ENCODE data around the gene TMC6. TPM values are rescaled to one million over a fixed set of nuclear protein-coding genes. Genes with fewer than 3 reads are reported as not detected.

The TMC6 gene
- total RNA-seq, 4 donors from 2014 or later: 0.27 to 4.9 (median 2.6) TPM

- Histone ChIP-seq H3K27me3 (peaks cover 20 to 47% (median 40%) of the 10 kb centered on the region in 3 donors), H3K9me3 (no peaks in the 10 kb centered on the region), H3K4me1 (peaks cover 5 to 28% of the 10 kb centered on the region in 2 donors), H3K4me3 (peak overlapping the region in 1 of 4 donors; percentile 22), H3K27ac (no peak overlapping the region), H3K36me3 (no peaks in the 10 kb centered on the region)
- DNase-seq (no peak), ATAC-seq (no peak)
- intact Hi-C loops (cut with DNase I; ENCODE audit: low total_unique reads): no loop called here
- no peak for TF ChIP-seq POLR2A (IDR thresholded peaks at IDR 0.05)
- in situ Hi-C loops (cut with MboI; ENCODE audit: low sequenced_read_pairs in 4 of 4): no loop called here
Observed at GRCh38 chr17:78131172-78132083, 2.9 kb upstream of the TMC6 start.

DNA sequence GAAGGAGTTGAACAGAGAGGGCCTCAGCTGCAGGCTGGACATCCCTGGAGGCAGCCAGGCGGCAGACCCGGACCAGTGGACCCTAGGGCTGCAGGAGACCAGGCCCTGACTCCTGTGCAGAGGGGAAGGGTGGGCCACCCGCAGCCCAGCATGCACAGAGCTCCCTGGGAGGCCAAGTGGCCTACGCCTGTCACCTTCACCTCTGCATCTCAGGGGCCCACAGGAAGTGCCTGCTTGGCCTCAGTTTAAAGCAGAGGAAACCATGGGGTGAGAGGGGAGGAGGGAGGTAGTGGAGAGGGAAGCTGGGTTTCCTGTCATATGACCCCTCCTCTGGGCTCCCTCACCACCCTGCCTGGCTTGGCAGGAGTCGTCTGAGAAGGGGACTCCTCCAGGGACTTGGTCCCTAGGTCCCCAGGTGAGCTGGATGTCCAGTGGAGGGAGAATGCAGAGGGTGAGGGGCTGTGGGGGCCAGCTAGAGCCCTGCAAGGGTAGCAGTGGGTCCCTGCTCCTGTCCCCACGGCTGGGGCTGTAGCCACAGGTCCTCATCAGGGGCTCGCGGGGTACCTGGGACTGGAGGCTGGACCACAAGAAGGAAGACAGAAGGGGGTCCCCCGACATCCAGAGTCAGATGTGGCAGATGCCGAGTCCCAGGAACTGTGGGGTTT, 2.0 kb upstream of the TMC6 start, which contains the start of gene TMC8:
TSS of gene TMC8 (plus strand) at position 335 of the 665 bp plus-strand sequence. CDS start 818 bp downstream, outside the sequence.
- Histone ChIP-seq H3K36me3 (no peaks in the 10 kb centered on the region), H3K27ac (no peak within 1 kb of the TSS), H3K4me1 (peaks cover 5 to 31% of the 10 kb centered on the region in 2 donors), H3K9me3 (no peaks in the 10 kb centered on the region), H3K27me3 (peaks cover 20 to 47% (median 40%) of the 10 kb centered on the region in 3 donors), H3K4me3 (peak within 1 kb of the TSS in 1 of 4 donors; percentile 22)
- intact Hi-C loops (cut with DNase I; ENCODE audit: low total_unique reads) (no loop called here), in situ Hi-C loops (cut with MboI; ENCODE audit: low sequenced_read_pairs in 4 of 4) (no loop called here)
- DNase-seq: no peak
- no peak for ATAC-seq
- TF ChIP-seq CTCF (IDR thresholded peaks at IDR 0.05 in 4 of 5, conservative IDR thresholded peaks at IDR 0.05 in 1 of 5) (no peak), POLR2A (IDR thresholded peaks at IDR 0.05) (peak in 1 of 2 donors; percentile 14)

DNA sequence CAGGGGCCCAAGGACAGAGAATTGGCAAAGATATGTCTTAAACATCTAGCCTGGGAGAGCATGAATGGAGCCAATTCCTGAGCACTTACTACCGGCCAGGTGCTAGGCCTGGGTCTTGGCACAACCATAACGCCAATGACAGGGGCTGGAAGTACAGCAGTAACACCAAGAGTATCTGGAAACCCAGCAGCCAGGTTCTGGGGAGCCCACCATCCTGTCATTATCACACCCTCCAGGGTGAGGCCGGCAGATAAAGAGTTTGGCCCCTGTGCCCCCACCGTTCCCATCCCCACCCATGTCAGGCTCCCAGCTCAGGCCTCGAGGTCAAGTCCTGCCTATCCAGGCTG, 1.5 kb upstream of the TMC6 start:
- intact Hi-C loops (cut with DNase I; ENCODE audit: low total_unique reads): no loop called here
- peaks cover 5 to 31% of the 10 kb centered on the region in 2 donors for H3K4me1 ChIP-seq
- H3K27me3 ChIP-seq: peaks cover 20 to 47% (median 40%) of the 10 kb centered on the region in 3 donors

GRCh38 chr17:78129351-78130089, 965 bp upstream of the TMC6 start:
- Histone ChIP-seq H3K36me3 (no peaks in the 10 kb centered on the region), H3K27me3 (peaks cover 20 to 47% (median 40%) of the 10 kb centered on the region in 3 donors), H3K4me1 (peaks cover 5 to 31% of the 10 kb centered on the region in 2 donors), H3K4me3 (no peak overlapping the region), H3K27ac (peak overlapping the region in 1 of 4 donors; percentile 51), H3K9me3 (no peaks in the 10 kb centered on the region)
- in situ Hi-C loops (cut with MboI; ENCODE audit: low sequenced_read_pairs in 4 of 4): no loop called here
- DNase-seq (no peak), ATAC-seq (no peak)
- TF ChIP-seq POLR2A (IDR thresholded peaks at IDR 0.05): no peak
- no peak for TF ChIP-seq CTCF (IDR thresholded peaks at IDR 0.05 in 4 of 5, conservative IDR thresholded peaks at IDR 0.05 in 1 of 5)
- intact Hi-C loops (cut with DNase I; ENCODE audit: low total_unique reads): no loop called here

More for the DNA sequence above, 1.5 kb upstream of the TMC6 start:
- Histone ChIP-seq H3K4me3 (no peak overlapping the region), H3K27ac (no peak overlapping the region), H3K36me3 (no peaks in the 10 kb centered on the region), H3K9me3 (no peaks in the 10 kb centered on the region)
- TF ChIP-seq POLR2A (IDR thresholded peaks at IDR 0.05) (no peak), CTCF (IDR thresholded peaks at IDR 0.05 in 4 of 5, conservative IDR thresholded peaks at IDR 0.05 in 1 of 5) (no peak)
- ATAC-seq (no peak), DNase-seq (no peak)
- in situ Hi-C loops (cut with MboI; ENCODE audit: low sequenced_read_pairs in 4 of 4): no loop called here
